Measurements from ENCODE around the gene GGT1. TPM values are rescaled to one million over a fixed set of nuclear protein-coding genes. Genes with fewer than 3 reads are reported as not detected.
"Not testable (repeated sequence)": the region's sequence is repeated elsewhere in the genome, so short reads cannot be mapped to it uniquely, and the experiment has no call there.

The GGT1 gene
- total RNA-seq, 1 experiment from 2014 or later, result 2.2 TPM

GRCh38 chr22:24667904-24668303 is 64.9 kb downstream of the GGT1 start:
- BruUV-seq (replicated peaks); H3K9ac ChIP-seq (ENCODE audit: low read length); H3K4me1 ChIP-seq (ENCODE audit: insufficient read depth, low read length); H3K4me2 ChIP-seq (ENCODE audit: low read length); H3F3A ChIP-seq (ENCODE audit: low read length, unreplicated experiment); H3K9me3 ChIP-seq (ENCODE audit: low read length); DNase-seq; CTCF ChIA-PET; ATAC-seq; H3K27me3 ChIP-seq (ENCODE audit: low read length); H3K79me2 ChIP-seq (ENCODE audit: low read length); H2AFZ ChIP-seq (ENCODE audit: low read length); intact Hi-C loops (cut with micrococcal nuclease); H4K20me1 ChIP-seq (ENCODE audit: low read length); H3K4me3 ChIP-seq (ENCODE audit: low read length); H3K27ac ChIP-seq (ENCODE audit: low read length); H3K9me2 ChIP-seq (replicated peaks; ENCODE audit: low read length); POLR2A ChIA-PET (ENCODE audit: unreplicated experiment); H3K36me3 ChIP-seq (ENCODE audit: low read depth, low read length): not testable (repeated sequence)

GRCh38 chr22:24672532-24672931 is 69.5 kb downstream of the GGT1 start:
- H3F3A ChIP-seq (ENCODE audit: low read length, unreplicated experiment); H3K79me2 ChIP-seq (ENCODE audit: low read length); H3K4me3 ChIP-seq (ENCODE audit: low read length); POLR2A ChIA-PET (ENCODE audit: unreplicated experiment); intact Hi-C loops (cut with micrococcal nuclease); H3K4me1 ChIP-seq (ENCODE audit: insufficient read depth, low read length); BruUV-seq (replicated peaks); H3K9me2 ChIP-seq (replicated peaks; ENCODE audit: low read length); H3K9ac ChIP-seq (ENCODE audit: low read length); H3K27me3 ChIP-seq (ENCODE audit: low read length); DNase-seq; H2AFZ ChIP-seq (ENCODE audit: low read length); CTCF ChIA-PET; H3K36me3 ChIP-seq (ENCODE audit: low read depth, low read length); ATAC-seq; H3K27ac ChIP-seq (ENCODE audit: low read length); H3K9me3 ChIP-seq (ENCODE audit: low read length); H3K4me2 ChIP-seq (ENCODE audit: low read length); H4K20me1 ChIP-seq (ENCODE audit: low read length): not testable (repeated sequence)

Other genes with a start within 250 kb of the GGT1 start
- 0.92 and 1.7 TPM in 2 replicates for gene ADORA2A, start 175.6 kb upstream of the GGT1 start, total RNA-seq (2014; rRNA removed)
- 0.29 TPM in 1 of 2 replicates, not detected in the other for gene UPB1, start 107.9 kb upstream of the GGT1 start, total RNA-seq (2014; rRNA removed)
- gene GUCD1, start 48.1 kb upstream of the GGT1 start, total RNA-seq (2014; rRNA removed), result 63.5 and 65.8 TPM in 2 replicates
- 175 and 270 TPM in 2 replicates for gene SNRPD3, start 47.2 kb upstream of the GGT1 start, total RNA-seq (2014; rRNA removed)
- 4.5 and 7.7 TPM in 2 replicates for gene LRRC75B, start 10.1 kb upstream of the GGT1 start, total RNA-seq (2014; rRNA removed)
- gene PIWIL3, start 171.5 kb downstream of the GGT1 start, total RNA-seq (2014; rRNA removed), result not detected in 2 replicates
- gene SGSM1, start 203.0 kb downstream of the GGT1 start, total RNA-seq (2014; rRNA removed), result 0.29 and 0.35 TPM in 2 replicates